Activated naive CD8-positive, alpha-beta T cell treated with anti-CD3 and anti-CD28 coated beads, Interleukin-2, amount 10 ng/mL, durations not matched to agents 7 days and 5 days (primary cell): ENCODE results near the gene TPPP. TPM values are rescaled to one million over a fixed set of nuclear protein-coding genes. Genes with fewer than 3 reads are reported as not detected.

Experiments
- ATAC-seq: fragments of 150-1000 bp; cut with Tn5 transposase; one replicate; pipeline ENCODE4 v1.10.0; 2021; ENCODE audit warnings: low read depth, moderate library complexity
- POLR2A ChIA-PET: fragments of 350-600 bp; sonication (Branson Sonifier 250); formaldehyde crosslinking; loops from one replicate; lab custom pipeline; 2021; ENCODE audit warnings: antibody characterized with exemption; lab: Charles Lee
- DNase-seq: peaks from one replicate; pipeline ENCODE4 v3.0.0; 2021
- H3K27ac Mint-ChIP-seq: one replicate; pipeline ENCODE4 v1.8.0; 2022; ENCODE audit warnings: mild to moderate bottlenecking, mixed read lengths
- H3K27me3 Mint-ChIP-seq: one replicate; pipeline ENCODE4 v1.8.0; 2022; ENCODE audit warnings: mild to moderate bottlenecking, moderate library complexity, mixed read lengths
- H3K36me3 Mint-ChIP-seq: one replicate; pipeline ENCODE4 v1.8.0; 2021; ENCODE audit warnings: mild to moderate bottlenecking, mixed read lengths
- H3K4me1 Mint-ChIP-seq: one replicate; pipeline ENCODE4 v1.8.0; 2021; ENCODE audit warnings: mixed read lengths
- H3K4me3 Mint-ChIP-seq: one replicate; pipeline ENCODE4 v1.8.0; 2022; ENCODE audit warnings: mild to moderate bottlenecking, moderate library complexity, mixed read lengths
- H3K9me3 Mint-ChIP-seq: one replicate; pipeline ENCODE4 v1.8.0; 2021; ENCODE audit warnings: mixed read lengths
- total RNA-seq, 2 experiments: library from RNA; stranded (reverse); gene quantifications; one replicate each; pipeline ENCODE4 v1.2.3, GENCODE V29; 2021

Gene TPPP
- total RNA-seq, 2 experiments from 2014 or later = 0.40 to 0.55 TPM

DNA sequence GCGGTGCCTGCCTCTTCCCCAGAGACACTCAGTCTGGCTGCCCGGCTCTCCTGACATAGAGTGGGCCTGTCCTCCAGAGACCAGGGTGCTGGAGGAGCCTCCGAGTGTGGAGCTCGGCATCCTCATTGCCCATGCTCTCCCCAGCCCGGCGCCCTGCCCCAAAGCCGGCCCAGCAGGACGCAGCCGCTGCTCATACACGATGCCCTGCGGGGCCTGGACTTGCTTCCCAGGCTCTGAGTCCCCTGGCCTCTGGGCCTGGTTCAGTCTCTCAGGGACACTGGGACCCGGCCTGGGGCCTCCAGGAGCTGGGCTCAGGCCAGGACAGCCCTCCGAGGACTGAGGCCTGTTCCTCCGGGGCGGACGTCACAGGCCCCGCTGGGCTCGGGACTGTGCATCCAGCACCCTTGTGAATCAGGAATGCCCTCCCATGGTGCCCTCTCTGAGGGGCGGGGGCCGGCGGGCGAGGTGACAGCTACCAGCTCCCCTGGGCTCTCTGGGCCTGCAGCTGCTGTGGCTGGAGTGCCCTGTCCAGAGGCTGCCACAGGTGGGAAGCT is 23.2 kb downstream of the TPPP start:
- H3K27me3 Mint-ChIP-seq = peaks cover 5% of the 10 kb centered on the region
- H3K4me1 Mint-ChIP-seq = peaks cover 3% of the 10 kb centered on the region
- POLR2A ChIA-PET = no interaction called here
- no peaks in the 10 kb centered on the region for H3K9me3 Mint-ChIP-seq
- ATAC-seq (no peak), DNase-seq (peak; percentile 28)
- H3K4me3 Mint-ChIP-seq = no peak overlapping the region
- H3K27ac Mint-ChIP-seq = no peak overlapping the region
- peaks cover 2% of the 10 kb centered on the region for H3K36me3 Mint-ChIP-seq

DNA sequence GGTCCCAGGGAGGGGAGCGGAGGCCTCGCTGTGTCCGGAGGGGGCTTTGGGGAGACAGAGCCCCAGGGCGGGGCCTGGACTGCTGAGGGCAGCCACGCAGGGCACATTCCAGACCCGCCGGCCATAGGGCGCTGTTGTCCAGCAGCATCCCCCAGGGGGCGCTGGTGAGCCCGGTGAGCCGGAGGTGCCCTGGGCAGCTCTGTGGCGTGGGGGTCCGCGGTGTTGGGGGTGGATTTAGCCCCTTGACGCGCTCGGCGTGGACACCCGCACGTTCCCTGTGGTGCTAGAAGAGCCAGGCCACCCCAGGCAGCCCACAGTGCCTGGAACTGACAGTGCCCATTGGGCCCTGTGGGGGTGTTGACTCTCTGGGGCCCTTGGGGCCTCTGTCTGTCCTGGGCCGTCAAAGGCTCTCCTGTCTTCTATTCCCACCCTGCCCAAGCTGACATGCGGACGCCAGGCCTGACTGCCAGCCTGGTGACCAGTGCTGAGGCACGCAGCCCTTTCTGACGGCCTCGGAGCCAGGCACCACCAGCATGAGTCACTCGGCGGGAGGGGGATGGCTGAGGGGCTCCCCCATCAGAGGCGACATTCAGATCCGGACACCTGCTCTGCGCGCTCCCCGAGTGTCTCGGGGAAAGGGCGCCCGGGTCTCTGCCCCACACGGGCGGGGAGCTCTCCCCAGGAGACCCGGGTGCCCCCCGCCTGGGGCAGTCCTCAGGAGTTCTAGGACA is 23.9 kb downstream of the TPPP start:
- no peak overlapping the region for H3K27ac Mint-ChIP-seq
- DNase-seq (peak; percentile 74), ATAC-seq (no peak)

DNA sequence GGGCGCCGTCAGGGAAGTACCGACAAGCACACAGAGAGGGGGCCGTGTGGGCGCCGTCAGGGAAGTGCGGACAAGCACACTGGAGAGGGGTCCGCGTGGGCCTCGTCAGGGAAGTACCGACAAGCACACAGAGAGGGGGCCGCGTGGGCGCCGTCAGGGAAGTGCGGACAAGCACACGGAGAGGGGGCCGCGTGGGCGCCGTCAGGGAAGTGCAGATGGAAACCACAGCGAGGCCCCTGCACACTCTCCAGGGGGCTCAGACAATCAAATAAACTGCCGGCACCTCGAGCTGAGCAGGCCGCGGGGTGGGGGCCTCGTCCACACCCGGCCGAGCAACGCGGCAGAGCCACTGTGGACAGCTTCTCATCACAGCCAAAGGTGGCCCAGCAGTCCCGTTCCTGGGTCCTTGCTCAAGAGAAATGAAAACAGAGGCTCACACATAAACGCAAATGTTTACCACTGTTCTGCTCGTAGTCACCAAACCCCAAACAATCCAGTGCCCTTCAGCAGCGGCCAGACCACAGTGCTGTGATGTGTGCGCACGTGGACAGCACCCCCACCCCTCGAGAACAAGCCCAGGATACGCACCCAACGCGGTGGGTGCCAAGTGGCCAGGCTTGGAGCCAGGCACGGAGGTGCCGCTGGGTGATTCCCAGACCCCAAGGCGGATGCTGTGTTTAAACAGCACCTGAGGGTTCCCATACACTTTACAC is 24.7 kb downstream of the TPPP start:
- Mint-ChIP-seq H3K9me3 (no peaks in the 10 kb centered on the region), H3K4me1 (peaks cover 3% of the 10 kb centered on the region), H3K4me3 (no peak overlapping the region), H3K27me3 (peaks cover 5% of the 10 kb centered on the region), H3K27ac (no peak overlapping the region), H3K36me3 (peaks cover 4% of the 10 kb centered on the region)
- POLR2A ChIA-PET = no interaction called here
- DNase-seq (peak; percentile 28), ATAC-seq (no peak)

More for the DNA sequence above, 23.9 kb downstream of the TPPP start:
- H3K4me1 Mint-ChIP-seq = peaks cover 3% of the 10 kb centered on the region
- POLR2A ChIA-PET = no interaction called here
- H3K36me3 Mint-ChIP-seq = peaks cover 2% of the 10 kb centered on the region
- H3K4me3 Mint-ChIP-seq = no peak overlapping the region
- peaks cover 5% of the 10 kb centered on the region for H3K27me3 Mint-ChIP-seq
- no peaks in the 10 kb centered on the region for H3K9me3 Mint-ChIP-seq

DNA sequence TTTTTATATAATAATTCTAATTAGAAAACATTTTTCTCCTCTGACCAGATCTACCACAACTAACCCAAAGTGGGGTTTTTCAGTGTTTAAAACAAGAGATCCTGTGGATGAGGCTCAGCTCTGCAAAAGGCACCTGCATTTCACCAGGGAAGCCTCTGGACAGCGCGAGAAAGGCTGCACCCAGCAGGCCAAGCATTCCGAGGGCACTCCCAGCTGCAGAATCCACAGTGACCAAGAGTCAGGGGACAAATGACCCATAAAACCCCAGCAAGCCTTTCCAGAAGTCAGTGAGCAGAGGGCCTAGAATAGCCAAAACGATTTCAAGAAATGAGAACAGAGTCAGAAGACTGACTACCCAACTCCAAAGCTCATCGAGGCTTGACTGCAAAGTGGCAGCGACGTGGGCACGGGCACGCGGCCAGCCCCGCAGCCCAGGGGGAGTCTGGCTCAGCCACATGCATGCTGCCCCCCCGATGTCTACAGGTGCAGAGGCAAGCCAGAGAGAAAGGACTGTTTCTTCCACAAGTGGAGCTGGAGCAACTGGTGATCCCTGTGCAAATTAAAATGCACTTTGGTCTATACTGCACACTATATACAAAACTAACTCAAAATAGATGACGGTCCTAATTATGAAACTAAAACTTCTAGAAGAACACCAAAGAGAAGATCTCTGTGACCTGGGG is 26.2 kb downstream of the TPPP start:
- no peaks in the 10 kb centered on the region for H3K27me3 Mint-ChIP-seq
- DNase-seq (no peak), ATAC-seq (no peak)
- POLR2A ChIA-PET = no interaction called here
- no peak overlapping the region for H3K27ac Mint-ChIP-seq
- H3K36me3 Mint-ChIP-seq = peaks cover 4% of the 10 kb centered on the region
- no peaks in the 10 kb centered on the region for H3K9me3 Mint-ChIP-seq
- no peak overlapping the region for H3K4me3 Mint-ChIP-seq
- no peaks in the 10 kb centered on the region for H3K4me1 Mint-ChIP-seq

DNA sequence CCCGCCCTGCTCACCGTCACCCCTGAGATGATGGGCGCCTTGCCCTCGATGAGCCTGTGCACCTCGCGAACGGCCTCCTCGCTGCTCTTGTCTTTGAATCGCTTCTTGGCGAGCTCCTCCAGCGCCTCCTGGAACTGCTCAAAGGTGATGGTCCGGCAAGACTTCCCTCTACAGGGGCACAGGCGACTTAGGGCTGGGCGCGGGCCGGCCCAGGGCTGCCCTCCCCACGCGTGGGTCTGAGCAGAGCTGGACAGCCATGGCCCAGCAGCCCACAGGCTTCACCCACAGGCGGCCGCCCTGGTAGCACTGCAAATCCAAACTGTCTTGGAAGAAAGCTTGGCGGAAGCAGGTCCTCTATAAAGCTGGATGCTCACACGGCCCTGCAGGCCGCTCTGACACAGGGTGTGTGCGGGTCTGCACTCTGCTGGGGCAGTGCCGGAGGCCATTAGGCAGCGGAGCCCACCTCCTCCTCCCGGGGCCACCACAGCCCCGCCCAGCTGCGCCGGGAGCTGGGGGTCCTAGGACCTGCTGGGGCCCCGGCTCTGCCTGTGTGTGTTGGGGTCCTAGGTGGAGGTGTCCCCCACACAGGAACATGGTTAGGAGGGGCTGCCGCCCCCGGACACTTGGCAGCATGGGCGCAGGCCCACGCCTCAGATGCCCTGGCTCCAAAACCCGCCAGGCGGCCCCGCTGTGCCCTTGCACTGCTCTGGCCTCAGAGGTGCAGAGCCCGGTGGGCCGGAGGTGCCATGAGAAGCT is 27.0 kb downstream of the TPPP start:
- POLR2A ChIA-PET = no interaction called here
- H3K9me3 Mint-ChIP-seq = no peaks in the 10 kb centered on the region
- DNase-seq = no peak

DNA sequence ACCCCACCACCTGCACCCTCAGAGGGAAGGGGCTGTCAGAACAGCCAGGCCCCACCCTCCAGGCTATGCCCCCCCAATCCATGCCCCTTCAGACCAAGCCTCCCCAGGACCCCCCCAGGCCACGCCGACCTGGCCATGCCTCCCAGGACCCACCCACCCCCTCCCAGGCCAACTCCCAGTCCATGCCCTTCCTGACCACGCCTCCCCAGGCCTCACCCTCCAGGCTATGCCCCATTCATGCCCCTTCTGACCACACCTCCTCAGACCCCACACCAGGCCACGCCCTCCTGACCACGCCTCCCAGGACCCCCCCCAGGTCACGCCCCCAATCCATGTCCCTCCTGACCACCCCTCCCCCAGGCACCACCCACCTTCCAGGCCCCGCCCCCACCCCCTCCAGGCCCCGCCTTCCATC is 27.6 kb downstream of the TPPP start:
- Mint-ChIP-seq H3K27ac (no peak overlapping the region), H3K9me3 (no peaks in the 10 kb centered on the region), H3K36me3 (peaks cover 10% of the 10 kb centered on the region), H3K4me3 (no peak overlapping the region), H3K4me1 (peaks cover 2% of the 10 kb centered on the region), H3K27me3 (no peaks in the 10 kb centered on the region)
- DNase-seq (no peak), ATAC-seq (no peak)
- POLR2A ChIA-PET = no interaction called here

More for the DNA sequence above, 27.0 kb downstream of the TPPP start:
- Mint-ChIP-seq H3K27ac (no peak overlapping the region), H3K36me3 (peaks cover 8% of the 10 kb centered on the region), H3K27me3 (no peaks in the 10 kb centered on the region), H3K4me1 (no peaks in the 10 kb centered on the region), H3K4me3 (no peak overlapping the region)
- no peak for ATAC-seq

DNA sequence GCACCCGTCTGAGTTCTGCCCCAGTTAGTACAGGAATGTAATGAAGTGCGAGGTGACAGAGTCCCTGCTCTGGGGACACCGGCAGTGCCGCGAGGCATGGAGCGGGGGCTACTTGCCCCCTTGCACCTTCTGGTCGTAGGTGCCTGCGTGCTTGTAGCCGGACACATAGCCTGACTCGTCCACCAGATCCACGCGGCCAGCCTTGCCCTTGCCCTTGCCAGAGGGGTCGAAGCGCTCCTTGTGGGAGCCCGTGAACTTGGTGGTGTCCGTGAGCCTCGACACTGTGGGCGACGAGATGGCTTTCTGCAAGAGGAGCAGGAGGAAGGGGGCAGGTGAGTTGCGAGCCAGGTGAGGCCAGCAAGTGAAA is 28.2 kb downstream of the TPPP start:
- Mint-ChIP-seq H3K4me1 (peaks cover 2% of the 10 kb centered on the region), H3K9me3 (no peaks in the 10 kb centered on the region), H3K4me3 (no peak overlapping the region), H3K27ac (no peak overlapping the region), H3K27me3 (no peaks in the 10 kb centered on the region), H3K36me3 (peaks cover 15% of the 10 kb centered on the region)
- DNase-seq (no peak), ATAC-seq (no peak)
- POLR2A ChIA-PET = no interaction called here

DNA sequence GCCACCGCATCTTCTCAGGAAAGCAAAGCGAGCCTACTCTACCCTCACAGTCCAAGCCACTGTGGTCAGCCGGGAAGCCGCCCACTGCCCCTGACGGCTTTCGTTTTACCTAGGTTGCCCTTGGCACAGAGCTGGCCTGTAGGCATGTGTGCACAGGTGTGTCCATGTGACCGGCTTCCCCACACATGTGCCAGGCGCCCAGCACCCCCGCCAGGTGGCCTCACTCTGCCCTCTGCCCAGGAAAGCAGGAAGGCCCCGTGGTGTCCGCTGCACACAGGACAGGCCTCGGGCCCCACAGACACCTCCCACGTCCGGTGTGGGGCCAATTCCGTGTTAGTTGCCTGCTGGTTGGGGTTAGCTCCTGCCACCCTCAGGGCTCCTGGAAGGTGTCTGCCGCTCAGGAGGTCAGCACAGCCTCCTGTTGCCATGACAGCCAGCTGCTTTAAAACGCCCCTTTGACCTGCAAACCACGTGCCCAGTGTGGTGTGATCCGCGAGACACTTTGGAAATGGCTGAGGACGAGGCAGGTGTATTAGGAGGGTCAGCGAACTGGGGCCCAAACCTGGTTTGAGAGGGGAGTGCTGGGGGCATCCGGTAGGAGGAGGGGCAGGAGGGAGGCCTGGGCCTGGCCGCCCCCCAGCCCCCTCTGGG is 28.7 kb downstream of the TPPP start:
- ATAC-seq (no peak), DNase-seq (no peak)
- Mint-ChIP-seq H3K27me3 (no peaks in the 10 kb centered on the region), H3K4me3 (no peak overlapping the region), H3K27ac (no peak overlapping the region), H3K36me3 (peaks cover 19% of the 10 kb centered on the region), H3K9me3 (no peaks in the 10 kb centered on the region), H3K4me1 (peaks cover 2% of the 10 kb centered on the region)
- POLR2A ChIA-PET = no interaction called here

DNA sequence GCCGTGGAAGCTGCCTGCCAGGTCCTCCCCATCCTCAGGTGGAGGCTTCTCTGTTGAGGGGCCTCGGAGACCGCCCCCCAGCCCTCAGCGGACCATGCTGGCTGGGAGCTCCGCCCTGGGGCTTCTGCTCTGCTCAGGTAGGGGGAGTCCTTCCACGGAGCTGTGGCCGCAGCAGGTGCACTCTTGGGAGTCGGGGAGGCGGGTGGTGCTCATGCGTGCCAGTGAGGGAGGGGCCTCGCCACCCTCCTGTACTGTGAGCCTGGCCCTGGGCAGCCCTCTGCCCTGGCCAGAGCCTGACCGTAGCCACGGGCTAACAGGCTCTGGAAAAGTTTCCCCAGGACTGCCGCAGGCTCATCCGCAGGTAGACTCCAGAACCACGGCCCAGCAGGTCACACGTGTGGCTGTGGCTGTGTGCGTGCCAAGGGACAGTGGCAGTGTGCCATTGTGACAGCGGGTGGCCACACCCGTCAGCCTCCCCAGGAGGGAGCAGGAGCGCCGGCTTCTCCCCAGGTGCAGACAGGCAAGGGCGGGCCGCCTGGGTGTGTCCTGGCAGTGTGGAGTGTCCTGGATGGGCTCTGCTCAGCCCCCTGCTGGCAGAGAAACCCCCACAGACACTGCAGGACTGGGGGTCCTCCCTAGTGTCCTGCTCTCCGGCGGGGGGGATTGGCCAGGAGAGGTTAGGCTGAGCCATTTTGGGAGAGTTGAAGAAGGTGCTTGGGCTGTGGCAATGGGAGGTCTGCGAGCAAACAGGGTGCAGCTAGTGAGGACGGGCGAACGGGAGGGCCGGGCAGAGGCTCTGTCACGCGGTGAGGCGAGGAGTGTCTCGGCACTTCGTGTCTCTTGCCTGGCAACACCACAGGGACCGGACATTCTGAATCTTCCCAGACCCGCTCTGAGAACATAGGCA is 29.5 kb downstream of the TPPP start:
- Mint-ChIP-seq H3K9me3 (no peaks in the 10 kb centered on the region), H3K36me3 (peaks cover 26% of the 10 kb centered on the region), H3K4me3 (no peak overlapping the region), H3K27me3 (no peaks in the 10 kb centered on the region), H3K4me1 (peaks cover 2% of the 10 kb centered on the region), H3K27ac (no peak overlapping the region)
- peak; percentile 27 for ATAC-seq
- POLR2A ChIA-PET = no interaction called here
- DNase-seq = peak; percentile 18

DNA sequence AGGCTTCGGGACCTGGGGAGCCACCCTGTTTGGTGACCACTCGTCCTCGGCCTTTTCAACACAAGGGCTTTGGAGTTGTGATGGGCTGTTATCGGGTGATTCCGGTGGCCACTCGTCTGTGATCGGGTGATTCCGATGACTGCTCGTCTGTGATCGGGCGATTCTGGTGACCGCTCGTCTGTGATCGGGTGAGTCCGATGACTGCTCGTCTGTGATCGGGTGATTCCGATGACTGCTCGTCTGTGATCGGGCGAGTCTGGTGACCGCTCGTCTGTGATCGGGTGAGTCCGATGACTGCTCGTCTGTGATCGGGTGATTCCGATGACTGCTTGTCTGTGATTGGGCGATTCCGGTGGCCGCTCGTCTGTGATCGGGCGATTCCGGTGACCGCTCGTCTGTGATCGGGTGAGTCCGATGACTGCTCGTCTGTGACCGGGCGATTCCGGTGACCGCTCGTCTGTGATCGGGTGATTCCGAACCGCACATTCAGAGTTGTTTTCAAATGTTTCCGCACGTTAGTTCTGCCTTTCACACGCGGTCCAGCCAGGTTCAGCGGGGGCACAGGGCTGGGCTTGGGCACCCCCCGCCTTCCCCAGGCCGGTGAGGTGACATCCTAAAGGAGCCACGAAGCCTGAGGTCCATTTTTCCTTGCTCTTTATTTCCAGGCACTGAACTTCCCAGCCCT is 30.3 kb downstream of the TPPP start:
- Mint-ChIP-seq H3K4me3 (no peak overlapping the region), H3K27me3 (no peaks in the 10 kb centered on the region), H3K36me3 (peaks cover 31% of the 10 kb centered on the region), H3K9me3 (no peaks in the 10 kb centered on the region), H3K27ac (no peak overlapping the region), H3K4me1 (peaks cover 2% of the 10 kb centered on the region)
- POLR2A ChIA-PET = no interaction called here
- DNase-seq (peak; percentile 6), ATAC-seq (no peak)

DNA sequence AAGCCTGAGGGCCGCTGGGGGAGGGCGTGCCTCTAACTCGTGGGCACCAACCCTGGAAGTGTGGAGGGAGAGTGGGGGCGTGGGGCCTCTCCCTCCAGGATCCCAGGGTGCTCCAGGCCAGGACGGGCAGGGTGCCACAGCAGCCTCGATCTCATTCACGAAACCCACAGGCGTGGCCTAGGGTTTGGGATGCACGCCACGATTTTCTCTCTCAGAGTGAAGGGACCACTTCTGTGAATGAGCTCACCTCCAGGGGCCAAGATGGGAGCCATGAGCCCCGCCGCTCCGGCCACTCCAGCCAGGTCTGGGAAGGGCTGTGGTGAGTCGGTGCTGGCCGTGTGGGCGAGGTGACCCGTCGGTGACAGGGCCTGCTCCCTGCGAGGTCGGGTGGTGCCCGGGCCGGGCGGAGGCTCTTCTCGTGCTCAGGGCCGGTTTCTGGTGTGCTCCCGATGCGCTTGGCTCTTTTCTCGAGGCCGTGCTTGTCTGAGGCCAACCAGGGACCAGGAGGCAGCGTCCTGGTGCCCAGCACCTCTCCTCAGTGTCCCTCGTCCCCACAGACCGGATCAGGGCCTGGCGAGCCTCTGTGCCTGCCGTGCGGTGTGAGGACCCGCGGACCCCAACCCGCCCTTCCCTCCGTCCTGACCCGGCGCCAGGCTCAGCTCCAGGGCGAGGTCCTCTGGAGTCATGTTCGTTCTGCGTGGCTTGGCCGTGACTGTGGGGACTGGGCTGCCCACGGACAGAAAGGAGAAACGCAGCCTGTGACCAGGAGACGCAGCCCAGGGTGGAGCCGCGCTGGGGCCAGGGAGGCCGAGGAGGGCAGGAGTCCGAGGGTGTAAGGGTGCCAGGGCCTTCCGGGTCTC is 31.0 kb downstream of the TPPP start:
- no peak for ATAC-seq
- no peaks in the 10 kb centered on the region for H3K9me3 Mint-ChIP-seq
- no peak overlapping the region for H3K4me3 Mint-ChIP-seq
- DNase-seq = no peak
- no peaks in the 10 kb centered on the region for H3K27me3 Mint-ChIP-seq
- H3K4me1 Mint-ChIP-seq = peaks cover 2% of the 10 kb centered on the region
- no peak overlapping the region for H3K27ac Mint-ChIP-seq
- peaks cover 34% of the 10 kb centered on the region for H3K36me3 Mint-ChIP-seq
- POLR2A ChIA-PET = no interaction called here
